ENCODE results near the gene BOLA1.
"Not testable (repeated sequence)": the region's sequence is repeated elsewhere in the genome, so short reads cannot be mapped to it uniquely, and the experiment has no call there.

DNA sequence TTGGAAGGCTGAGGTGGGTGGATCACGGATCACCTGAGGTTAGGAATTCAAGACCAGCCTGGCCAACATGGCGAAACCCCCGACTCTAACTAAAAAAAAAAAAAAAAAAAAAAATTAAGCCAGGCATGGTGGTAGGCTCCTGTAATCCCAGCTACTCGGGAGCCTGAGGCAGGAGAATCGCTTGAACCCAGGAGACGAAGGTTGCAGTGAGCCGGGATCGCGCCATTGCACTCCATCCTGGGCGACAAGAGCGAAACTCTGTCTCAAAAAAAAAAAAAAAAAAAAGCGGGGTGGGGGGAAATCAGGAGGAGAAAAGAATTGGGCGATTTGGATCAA lies 39.3 kb downstream of the BOLA1 start:
- TF ChIP-seq, protein P1, sequence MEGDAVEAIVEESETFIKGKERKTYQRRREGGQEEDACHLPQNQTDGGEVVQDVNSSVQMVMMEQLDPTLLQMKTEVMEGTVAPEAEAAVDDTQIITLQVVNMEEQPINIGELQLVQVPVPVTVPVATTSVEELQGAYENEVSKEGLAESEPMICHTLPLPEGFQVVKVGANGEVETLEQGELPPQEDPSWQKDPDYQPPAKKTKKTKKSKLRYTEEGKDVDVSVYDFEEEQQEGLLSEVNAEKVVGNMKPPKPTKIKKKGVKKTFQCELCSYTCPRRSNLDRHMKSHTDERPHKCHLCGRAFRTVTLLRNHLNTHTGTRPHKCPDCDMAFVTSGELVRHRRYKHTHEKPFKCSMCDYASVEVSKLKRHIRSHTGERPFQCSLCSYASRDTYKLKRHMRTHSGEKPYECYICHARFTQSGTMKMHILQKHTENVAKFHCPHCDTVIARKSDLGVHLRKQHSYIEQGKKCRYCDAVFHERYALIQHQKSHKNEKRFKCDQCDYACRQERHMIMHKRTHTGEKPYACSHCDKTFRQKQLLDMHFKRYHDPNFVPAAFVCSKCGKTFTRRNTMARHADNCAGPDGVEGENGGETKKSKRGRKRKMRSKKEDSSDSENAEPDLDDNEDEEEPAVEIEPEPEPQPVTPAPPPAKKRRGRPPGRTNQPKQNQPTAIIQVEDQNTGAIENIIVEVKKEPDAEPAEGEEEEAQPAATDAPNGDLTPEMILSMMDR (IDR thresholded peaks at IDR 0.05; ENCODE audit: insufficient read depth, low read length): not testable (repeated sequence)
- TF ChIP-seq, protein P2, sequence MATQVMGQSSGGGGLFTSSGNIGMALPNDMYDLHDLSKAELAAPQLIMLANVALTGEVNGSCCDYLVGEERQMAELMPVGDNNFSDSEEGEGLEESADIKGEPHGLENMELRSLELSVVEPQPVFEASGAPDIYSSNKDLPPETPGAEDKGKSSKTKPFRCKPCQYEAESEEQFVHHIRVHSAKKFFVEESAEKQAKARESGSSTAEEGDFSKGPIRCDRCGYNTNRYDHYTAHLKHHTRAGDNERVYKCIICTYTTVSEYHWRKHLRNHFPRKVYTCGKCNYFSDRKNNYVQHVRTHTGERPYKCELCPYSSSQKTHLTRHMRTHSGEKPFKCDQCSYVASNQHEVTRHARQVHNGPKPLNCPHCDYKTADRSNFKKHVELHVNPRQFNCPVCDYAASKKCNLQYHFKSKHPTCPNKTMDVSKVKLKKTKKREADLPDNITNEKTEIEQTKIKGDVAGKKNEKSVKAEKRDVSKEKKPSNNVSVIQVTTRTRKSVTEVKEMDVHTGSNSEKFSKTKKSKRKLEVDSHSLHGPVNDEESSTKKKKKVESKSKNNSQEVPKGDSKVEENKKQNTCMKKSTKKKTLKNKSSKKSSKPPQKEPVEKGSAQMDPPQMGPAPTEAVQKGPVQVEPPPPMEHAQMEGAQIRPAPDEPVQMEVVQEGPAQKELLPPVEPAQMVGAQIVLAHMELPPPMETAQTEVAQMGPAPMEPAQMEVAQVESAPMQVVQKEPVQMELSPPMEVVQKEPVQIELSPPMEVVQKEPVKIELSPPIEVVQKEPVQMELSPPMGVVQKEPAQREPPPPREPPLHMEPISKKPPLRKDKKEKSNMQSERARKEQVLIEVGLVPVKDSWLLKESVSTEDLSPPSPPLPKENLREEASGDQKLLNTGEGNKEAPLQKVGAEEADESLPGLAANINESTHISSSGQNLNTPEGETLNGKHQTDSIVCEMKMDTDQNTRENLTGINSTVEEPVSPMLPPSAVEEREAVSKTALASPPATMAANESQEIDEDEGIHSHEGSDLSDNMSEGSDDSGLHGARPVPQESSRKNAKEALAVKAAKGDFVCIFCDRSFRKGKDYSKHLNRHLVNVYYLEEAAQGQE (IDR thresholded peaks at IDR 0.05; ENCODE audit: insufficient replicate concordance, low read depth): not testable (repeated sequence)
- not testable (repeated sequence) for TF ChIP-seq POLR2AphosphoS5 (IDR thresholded peaks at IDR 0.05; ENCODE audit: low read depth)

All from HL-60 (cell line).